HEK293 (cell line): ENCODE data around the gene ATP8A2.

Experiments
- CTCF ChIA-PET: fragments of 350-600 bp; formaldehyde crosslinking; extraction: SDS; loops from one replicate; lab custom pipeline; 2021; ENCODE audit warnings: antibody characterized with exemption; lab: Yijun Ruan, JAX
- POLR2A ChIA-PET: fragments of 300-600 bp; formaldehyde crosslinking; extraction: SDS; loops from one replicate; lab custom pipeline; 2020; ENCODE audit warnings: antibody characterized with exemption, inconsistent platforms; lab: Yijun Ruan, JAX
- H3K27ac ChIP-seq: fragments of 200-500 bp; sonication (Bioruptor generic); 2 replicates; pipeline ENCODE4 v1.5.1; 2014; ENCODE audit warnings: low read depth, low read length, control low read depth, inconsistent platforms; ENCODE audit errors: extremely low read depth
- H3K36me3 ChIP-seq, 2 experiments: fragments of 200-500 bp in 1 of 2; sonication (Bioruptor generic) in 1 of 2; 1 replicate in 1 of 2; 2 replicates in 1 of 2; pipeline ENCODE4 v1.5.1; 2014 to 2017; ENCODE audit warnings: inconsistent platforms in 2 of 2, low read length in 2 of 2; ENCODE audit not compliant: control insufficient read depth in 2 of 2, insufficient read depth in 1 of 2
- H3K4me1 ChIP-seq: fragments of 200-500 bp; sonication (Bioruptor generic); 2 replicates; pipeline ENCODE4 v1.5.1; 2014; ENCODE audit warnings: mild to moderate bottlenecking, low read length, inconsistent platforms; ENCODE audit not compliant: control insufficient read depth, insufficient read depth
- H3K4me3 ChIP-seq: 2 replicates; pipeline ENCODE4 v1.5.1; 2011; ENCODE audit warnings: low read depth, mild to moderate bottlenecking, control low read depth, low read length, moderate library complexity
- H3K9me3 ChIP-seq: fragments of 200-500 bp; sonication (Bioruptor generic); 2 replicates; pipeline ENCODE4 v1.5.1; 2014; ENCODE audit warnings: low read depth, low read length, inconsistent platforms; ENCODE audit not compliant: control insufficient read depth, insufficient read depth
- IKZF3 ChIP-seq: fragments of 450-650 bp; IDR thresholded peaks from 2 replicates; pipeline ENCODE4 v1.5.0; 2018; ENCODE audit warnings: missing biosample characterization, mild to moderate bottlenecking, missing genetic modification characterization, moderate library complexity
- PRDM1 ChIP-seq: fragments of 450-650 bp; formaldehyde crosslinking; IDR thresholded peaks from 2 replicates; pipeline ENCODE4; 2016; ENCODE audit warnings: missing biosample characterization, missing genetic modification characterization
- REPIN1 ChIP-seq: fragments of 450-650 bp; formaldehyde crosslinking; IDR thresholded peaks from 2 replicates; pipeline ENCODE4 v1.5.1; 2017; ENCODE audit warnings: missing biosample characterization, missing genetic modification characterization, low read depth
- SCRT2 ChIP-seq: fragments of 450-650 bp; formaldehyde crosslinking; IDR thresholded peaks from 2 replicates; pipeline ENCODE4 v1.5.1; 2016; ENCODE audit warnings: missing biosample characterization, missing genetic modification characterization
- ZBTB1 ChIP-seq: fragments of 450-650 bp; formaldehyde crosslinking; IDR thresholded peaks from 2 replicates; pipeline ENCODE4 v1.5.1; 2016; ENCODE audit warnings: missing biosample characterization, missing genetic modification characterization
- ZBTB11 ChIP-seq: fragments of 450-650 bp; formaldehyde crosslinking; conservative IDR thresholded peaks from 2 replicates; pipeline ENCODE4 v1.5.1; 2016; ENCODE audit warnings: low read depth, missing biosample characterization, missing genetic modification characterization
- ZBTB26 ChIP-seq: fragments of 450-650 bp; formaldehyde crosslinking; optimal IDR thresholded peaks from 2 replicates; pipeline ENCODE3; 2016; ENCODE audit warnings: missing biosample characterization, mild to moderate bottlenecking, missing genetic modification characterization
- ZEB2 ChIP-seq: fragments of 450-650 bp; formaldehyde crosslinking; IDR thresholded peaks from 2 replicates; pipeline ENCODE4 v1.5.1; 2016; ENCODE audit warnings: missing biosample characterization, missing genetic modification characterization
- ZNF133 ChIP-seq: fragments of 450-650 bp; formaldehyde crosslinking; IDR thresholded peaks from 2 replicates; pipeline ENCODE4 v1.5.1; 2016; ENCODE audit warnings: missing biosample characterization, missing genetic modification characterization
- ZNF324 ChIP-seq: fragments of 450-650 bp; formaldehyde crosslinking; IDR thresholded peaks from 2 replicates; pipeline ENCODE4 v1.5.1; 2016; ENCODE audit warnings: missing biosample characterization, missing genetic modification characterization
- ZNF341 ChIP-seq: fragments of 450-650 bp; formaldehyde crosslinking; IDR thresholded peaks from 2 replicates; pipeline ENCODE4; 2016; ENCODE audit warnings: low read depth, missing biosample characterization, missing genetic modification characterization
- ZNF362 ChIP-seq: fragments of 450-650 bp; formaldehyde crosslinking; IDR thresholded peaks from 2 replicates; pipeline ENCODE4 v1.5.1; 2016; ENCODE audit warnings: missing biosample characterization, missing genetic modification characterization
- ZNF426 ChIP-seq: fragments of 450-650 bp; formaldehyde crosslinking; IDR thresholded peaks from 2 replicates; pipeline ENCODE4 v1.5.1; 2017; ENCODE audit warnings: missing biosample characterization, missing genetic modification characterization, mild to moderate bottlenecking, inconsistent platforms, moderate library complexity
- ZNF514 ChIP-seq: fragments of 450-650 bp; formaldehyde crosslinking; IDR thresholded peaks from 2 replicates; pipeline ENCODE4 v1.5.1; 2016; ENCODE audit warnings: missing biosample characterization, missing genetic modification characterization
- ZNF544 ChIP-seq: fragments of 450-650 bp; formaldehyde crosslinking; IDR thresholded peaks from 2 replicates; pipeline ENCODE4 v1.5.0; 2017; ENCODE audit warnings: missing biosample characterization, missing genetic modification characterization
- ZNF560 ChIP-seq: fragments of 450-650 bp; formaldehyde crosslinking; IDR thresholded peaks from 2 replicates; pipeline ENCODE4 v1.5.1; 2017; ENCODE audit warnings: missing biosample characterization, missing genetic modification characterization, borderline replicate concordance
- ZNF626 ChIP-seq: fragments of 450-650 bp; sonication (Bioruptor Pico); formaldehyde crosslinking; IDR thresholded peaks from 2 replicates; pipeline ENCODE4 v1.5.1; 2018; ENCODE audit warnings: missing biosample characterization, missing genetic modification characterization, inconsistent platforms
- ZSCAN23 ChIP-seq: fragments of 450-650 bp; formaldehyde crosslinking; IDR thresholded peaks from 2 replicates; pipeline ENCODE4 v1.5.1; 2016; ENCODE audit warnings: missing biosample characterization, missing genetic modification characterization
- TF ChIP-seq, protein P1 (sequence below): fragments of 450-650 bp; formaldehyde crosslinking; IDR thresholded peaks from 2 replicates; pipeline ENCODE4 v1.5.1; 2016; ENCODE audit warnings: missing biosample characterization, missing genetic modification characterization

Gene ATP8A2

DNA sequence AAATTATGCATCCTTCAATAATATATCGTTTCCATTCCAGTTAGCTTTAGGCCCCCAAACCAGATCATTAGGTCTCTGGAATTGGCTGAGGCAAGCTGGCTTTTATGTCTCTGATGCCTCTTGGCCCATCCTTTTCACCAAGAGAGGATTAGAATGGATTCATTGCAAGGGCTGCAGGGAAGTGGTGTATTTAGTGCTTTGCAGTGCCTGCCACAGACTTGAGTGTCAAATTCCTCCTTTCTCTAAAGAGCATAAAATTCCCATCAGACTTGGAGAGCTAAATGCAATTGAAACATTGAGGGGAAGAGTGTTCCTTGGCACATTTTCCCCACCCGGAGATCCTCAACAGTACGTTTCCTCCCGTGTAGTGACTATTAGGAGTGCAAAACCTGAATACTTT, 302.6 kb downstream of the ATP8A2 start:
- POLR2A ChIA-PET, result no interaction called here
- CTCF ChIA-PET, result no interaction called here

GRCh38 chr13:25675060-25675459, 303.3 kb downstream of the ATP8A2 start:
- Histone ChIP-seq H3K9me3 (no peaks in the 10 kb centered on the region), H3K4me1 (no peaks in the 10 kb centered on the region), H3K27ac (no peak overlapping the region), H3K4me3 (no peak overlapping the region), H3K36me3 (no peaks in the 10 kb centered on the region)
- ChIA-PET POLR2A (no interaction called here), CTCF (no interaction called here)
- TF ChIP-seq REPIN1, result no peak
- no peak for TF ChIP-seq ZBTB1 (tag by site-specific recombination)
- no peak for TF ChIP-seq ZNF362 (tag by site-specific recombination)

More for the DNA sequence above, 302.6 kb downstream of the ATP8A2 start:
- Histone ChIP-seq H3K4me3 (no peak overlapping the region), H3K9me3 (no peaks in the 10 kb centered on the region), H3K4me1 (no peaks in the 10 kb centered on the region), H3K36me3 (no peaks in the 10 kb centered on the region), H3K27ac (no peak overlapping the region)
- TF ChIP-seq IKZF3 (tag by site-specific recombination), result no peak
- TF ChIP-seq ZNF560 (tag by site-specific recombination), result no peak
- no peak for TF ChIP-seq ZNF324
- TF ChIP-seq ZEB2, result no peak
- TF ChIP-seq ZBTB11 (tag by site-specific recombination), result no peak
- no peak for TF ChIP-seq ZNF133 (tag by site-specific recombination)
- no peak for TF ChIP-seq PRDM1 (tag by site-specific recombination)
- no peak for TF ChIP-seq SCRT2 (tag by site-specific recombination)
- TF ChIP-seq ZNF514, result no peak
- TF ChIP-seq ZNF544 (tag by site-specific recombination), result no peak
- TF ChIP-seq ZNF626, result no peak
- no peak for TF ChIP-seq ZNF426 (tag by site-specific recombination)
- TF ChIP-seq ZBTB26, result no peak
- TF ChIP-seq, protein P1, sequence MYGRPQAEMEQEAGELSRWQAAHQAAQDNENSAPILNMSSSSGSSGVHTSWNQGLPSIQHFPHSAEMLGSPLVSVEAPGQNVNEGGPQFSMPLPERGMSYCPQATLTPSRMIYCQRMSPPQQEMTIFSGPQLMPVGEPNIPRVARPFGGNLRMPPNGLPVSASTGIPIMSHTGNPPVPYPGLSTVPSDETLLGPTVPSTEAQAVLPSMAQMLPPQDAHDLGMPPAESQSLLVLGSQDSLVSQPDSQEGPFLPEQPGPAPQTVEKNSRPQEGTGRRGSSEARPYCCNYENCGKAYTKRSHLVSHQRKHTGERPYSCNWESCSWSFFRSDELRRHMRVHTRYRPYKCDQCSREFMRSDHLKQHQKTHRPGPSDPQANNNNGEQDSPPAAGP (tag by site-specific recombination), result no peak
- TF ChIP-seq ZSCAN23, result no peak
- no peak for TF ChIP-seq ZNF341 (tag by site-specific recombination)
